Memory B cell (primary cell): ENCODE data around the gene CD163L1.

Source experiments
- ATAC-seq: fragments of 150-1000 bp; cut with Tn5 transposase; 2 replicates; pipeline ENCODE4 v1.10.0; 2021; ENCODE audit warnings: low read depth, mild to moderate bottlenecking, moderate library complexity
- DNase-seq, 2 donors: peaks; one replicate each; pipeline ENCODE4 v3.0.0; 2022; ENCODE audit warnings: low spot score in 2 of 2
- H3K27ac Mint-ChIP-seq: one replicate; pipeline ENCODE4 v1.8.0; 2022; ENCODE audit warnings: mild to moderate bottlenecking, moderate library complexity, mixed read lengths
- H3K27me3 Mint-ChIP-seq: one replicate; pipeline ENCODE4 v1.8.0; 2022; ENCODE audit warnings: mixed read lengths
- H3K36me3 Mint-ChIP-seq: one replicate; pipeline ENCODE4 v1.8.0; 2022; ENCODE audit warnings: mild to moderate bottlenecking, mixed read lengths
- H3K4me1 Mint-ChIP-seq: one replicate; pipeline ENCODE4 v1.8.0; 2022; ENCODE audit warnings: mixed read lengths
- H3K4me3 Mint-ChIP-seq: one replicate; pipeline ENCODE4 v1.8.0; 2022; ENCODE audit warnings: mild to moderate bottlenecking, moderate library complexity, mixed read lengths
- H3K9me3 Mint-ChIP-seq: one replicate; pipeline ENCODE4 v1.8.0; 2022; ENCODE audit warnings: mixed read lengths

CD163L1 gene

DNA sequence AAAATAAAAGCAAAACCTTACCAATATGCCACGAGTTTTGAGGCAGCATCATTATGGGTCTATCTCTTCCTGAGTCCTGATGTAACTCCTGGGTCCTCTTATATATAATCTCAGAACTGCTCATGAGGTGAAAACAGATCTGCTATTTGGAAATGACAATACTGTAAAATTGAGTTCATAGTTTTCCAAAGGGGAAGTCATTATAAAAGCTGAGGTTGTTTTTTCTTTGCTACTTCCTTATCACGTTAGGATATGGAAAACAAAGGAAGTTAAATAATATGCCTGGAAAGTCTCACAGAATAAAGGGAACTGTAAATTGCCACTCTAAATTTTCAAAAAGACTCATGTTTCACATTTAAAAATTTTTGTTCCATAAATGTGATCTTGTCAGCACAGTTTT, at the start of gene CD163L1:
CD163L1 (minus strand) TSS at position 78 of the 400 bp plus-strand sequence; CDS start at position 52, 26 bp downstream.
- no peak within 1 kb of the TSS for H3K27ac Mint-ChIP-seq
- ATAC-seq (no peak), DNase-seq (no peak)
- H3K9me3 Mint-ChIP-seq = no peaks in the 10 kb centered on the region
- no peaks in the 10 kb centered on the region for H3K4me1 Mint-ChIP-seq
- no peak within 1 kb of the TSS for H3K4me3 Mint-ChIP-seq
- H3K36me3 Mint-ChIP-seq = no peaks in the 10 kb centered on the region
- H3K27me3 Mint-ChIP-seq = peaks cover 12% of the 10 kb centered on the region

- ATAC-seq = no peak
- peaks cover 2% of the 10 kb centered on the region for H3K27me3 Mint-ChIP-seq
- H3K4me1 Mint-ChIP-seq = no peaks in the 10 kb centered on the region
- no peaks in the 10 kb centered on the region for H3K9me3 Mint-ChIP-seq
- no peak for DNase-seq
- no peak overlapping the region for H3K4me3 Mint-ChIP-seq
- no peaks in the 10 kb centered on the region for H3K36me3 Mint-ChIP-seq
- no peak overlapping the region for H3K27ac Mint-ChIP-seq
Measured at GRCh38 chr12:7493006-7493405, 49.1 kb upstream of the CD163L1 start.

DNA sequence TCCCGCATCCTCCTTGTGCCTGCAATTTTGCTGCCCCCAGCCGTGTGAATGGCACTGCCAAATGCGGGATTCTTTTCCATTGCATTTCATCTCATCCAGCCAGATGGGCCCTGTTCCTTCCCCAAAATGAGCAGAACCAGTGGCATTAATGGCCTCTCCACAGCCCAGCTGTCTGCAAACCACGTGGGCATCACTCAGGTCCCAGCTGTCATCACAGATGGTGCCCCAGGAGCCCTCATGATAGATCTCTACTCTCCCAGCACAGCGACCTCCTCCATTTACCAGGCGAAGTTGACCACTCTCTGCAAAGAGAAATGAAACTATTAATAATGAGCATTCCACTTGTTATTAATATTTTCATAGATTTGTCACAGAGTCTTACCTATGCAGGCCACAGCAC, 42.6 kb upstream of the CD163L1 start:
- H3K27me3 Mint-ChIP-seq = peaks cover 2% of the 10 kb centered on the region
- no peaks in the 10 kb centered on the region for H3K4me1 Mint-ChIP-seq
- H3K4me3 Mint-ChIP-seq = no peak overlapping the region
- ATAC-seq = no peak
- H3K27ac Mint-ChIP-seq = no peak overlapping the region
- H3K36me3 Mint-ChIP-seq = no peaks in the 10 kb centered on the region
- no peak for DNase-seq
- H3K9me3 Mint-ChIP-seq = no peaks in the 10 kb centered on the region

- H3K9me3 Mint-ChIP-seq = no peaks in the 10 kb centered on the region
- ATAC-seq (no peak), DNase-seq (no peak)
- H3K4me1 Mint-ChIP-seq = no peaks in the 10 kb centered on the region
- H3K36me3 Mint-ChIP-seq = no peaks in the 10 kb centered on the region
- no peak overlapping the region for H3K27ac Mint-ChIP-seq
- H3K27me3 Mint-ChIP-seq = peaks cover 2% of the 10 kb centered on the region
- H3K4me3 Mint-ChIP-seq = no peak overlapping the region
Measured at GRCh38 chr12:7485095-7485494, 41.1 kb upstream of the CD163L1 start.

GRCh38 chr12:7483343-7483742, 39.4 kb upstream of the CD163L1 start:
- Mint-ChIP-seq H3K27ac (no peak overlapping the region), H3K4me3 (no peak overlapping the region), H3K9me3 (no peaks in the 10 kb centered on the region), H3K27me3 (peaks cover 2% of the 10 kb centered on the region), H3K36me3 (no peaks in the 10 kb centered on the region), H3K4me1 (no peaks in the 10 kb centered on the region)
- no peak for DNase-seq
- ATAC-seq = no peak

DNA sequence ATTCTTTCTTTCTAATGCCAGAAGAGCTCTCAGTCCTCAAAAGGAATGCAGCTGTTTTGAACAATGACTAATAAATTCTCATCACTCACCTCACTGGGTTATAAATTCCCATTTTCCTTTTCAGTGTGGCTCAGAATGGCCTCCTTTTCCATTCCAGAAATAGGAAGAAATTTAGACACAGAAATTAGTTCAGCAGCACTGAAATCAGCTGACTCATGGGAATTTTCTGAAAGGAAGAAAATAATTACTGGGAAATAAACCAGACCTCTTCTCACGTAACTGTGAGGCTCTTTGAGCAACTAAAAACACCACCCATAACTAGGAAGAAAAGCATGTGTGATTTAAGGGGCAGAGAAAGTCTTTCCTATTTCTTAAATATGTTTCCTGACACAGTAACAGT, 35.8 kb upstream of the CD163L1 start:
- Mint-ChIP-seq H3K4me1 (no peaks in the 10 kb centered on the region), H3K4me3 (no peak overlapping the region), H3K36me3 (no peaks in the 10 kb centered on the region), H3K27ac (no peak overlapping the region), H3K9me3 (peaks cover 1% of the 10 kb centered on the region), H3K27me3 (no peaks in the 10 kb centered on the region)
- no peak for ATAC-seq
- no peak for DNase-seq

DNA sequence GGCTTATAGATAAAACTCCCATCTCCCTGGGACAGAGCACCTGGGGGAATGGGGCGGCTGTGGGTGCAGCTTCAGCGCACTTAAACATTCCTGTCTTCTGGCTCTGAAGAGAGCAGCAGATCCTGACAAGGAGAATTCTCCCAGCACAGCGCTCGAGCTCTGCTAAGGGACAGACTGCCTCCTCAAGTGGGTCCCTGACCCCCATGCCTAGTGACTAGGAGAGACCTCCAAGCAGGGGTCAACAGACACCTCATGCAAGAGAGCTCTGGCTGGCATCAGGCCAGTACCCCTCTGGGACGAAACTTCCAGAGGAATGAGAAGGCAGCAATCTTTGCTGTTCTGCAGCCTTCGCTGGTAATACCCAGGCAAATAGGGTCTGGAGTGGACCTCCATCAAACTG, 28.1 kb upstream of the CD163L1 start:
- Mint-ChIP-seq H3K27me3 (peaks cover 9% of the 10 kb centered on the region), H3K4me1 (no peaks in the 10 kb centered on the region)

DNA sequence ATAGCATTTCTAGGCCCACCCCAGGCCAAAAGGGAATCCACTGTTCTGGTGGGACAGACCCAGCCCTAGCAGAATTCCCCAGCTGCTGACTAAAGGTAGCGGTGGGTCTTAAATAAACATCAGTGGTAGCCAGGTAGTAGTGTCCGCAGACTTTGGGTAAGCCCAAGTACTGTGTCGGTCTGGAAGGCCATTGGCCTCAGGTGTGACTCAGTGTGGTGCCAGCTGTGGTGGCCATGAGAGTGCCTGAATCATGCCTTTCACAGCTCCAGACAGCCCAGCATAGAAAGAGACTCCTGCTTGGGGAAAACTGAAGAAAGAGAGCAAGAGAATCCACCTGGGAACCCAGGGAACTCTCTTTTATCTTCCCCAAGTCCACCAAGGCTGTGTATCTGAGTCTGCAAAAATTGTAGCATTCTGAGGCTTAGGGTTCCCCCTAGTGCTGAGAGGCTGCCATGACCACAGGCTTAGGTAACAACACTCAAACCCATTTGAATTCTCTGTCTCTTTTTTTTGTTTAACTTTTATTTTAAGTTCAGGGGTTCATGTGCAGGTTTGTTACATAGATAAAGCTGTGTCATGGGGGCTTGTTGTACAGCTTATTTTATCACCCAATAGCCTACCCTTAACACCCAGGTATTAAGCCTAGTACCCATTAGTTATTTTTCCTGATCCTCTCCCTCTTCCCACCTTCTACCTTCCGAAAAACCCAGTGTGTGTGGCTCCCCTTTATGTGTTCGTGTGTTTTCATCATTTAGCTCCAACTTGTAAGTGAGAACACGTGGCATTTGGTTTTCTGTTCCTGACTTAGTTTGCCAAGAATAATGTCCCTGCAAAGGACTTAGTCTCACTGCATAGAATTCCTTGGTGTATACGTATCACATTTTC, 16.7 kb upstream of the CD163L1 start:
- H3K36me3 Mint-ChIP-seq = no peaks in the 10 kb centered on the region
- H3K27me3 Mint-ChIP-seq = peaks cover 7% of the 10 kb centered on the region
- H3K27ac Mint-ChIP-seq = no peak overlapping the region
- H3K9me3 Mint-ChIP-seq = peaks cover under 1% of the 10 kb centered on the region
- DNase-seq (peak; percentile 1 to 33), ATAC-seq (peak; percentile 42)
- H3K4me3 Mint-ChIP-seq = no peak overlapping the region
- H3K4me1 Mint-ChIP-seq = no peaks in the 10 kb centered on the region

More for the DNA sequence above, 28.1 kb upstream of the CD163L1 start:
- DNase-seq (no peak), ATAC-seq (no peak)
- peaks cover 15% of the 10 kb centered on the region for H3K9me3 Mint-ChIP-seq
- peaks cover 2% of the 10 kb centered on the region for H3K36me3 Mint-ChIP-seq
- H3K27ac Mint-ChIP-seq = no peak overlapping the region
- no peak overlapping the region for H3K4me3 Mint-ChIP-seq

GRCh38 chr12:7459973-7460372, 16.0 kb upstream of the CD163L1 start:
- no peak for DNase-seq
- H3K27ac Mint-ChIP-seq = no peak overlapping the region
- no peaks in the 10 kb centered on the region for H3K9me3 Mint-ChIP-seq
- no peaks in the 10 kb centered on the region for H3K4me1 Mint-ChIP-seq
- H3K27me3 Mint-ChIP-seq = peaks cover 5% of the 10 kb centered on the region
- no peak overlapping the region for H3K4me3 Mint-ChIP-seq
- H3K36me3 Mint-ChIP-seq = no peaks in the 10 kb centered on the region
- ATAC-seq = no peak

DNA sequence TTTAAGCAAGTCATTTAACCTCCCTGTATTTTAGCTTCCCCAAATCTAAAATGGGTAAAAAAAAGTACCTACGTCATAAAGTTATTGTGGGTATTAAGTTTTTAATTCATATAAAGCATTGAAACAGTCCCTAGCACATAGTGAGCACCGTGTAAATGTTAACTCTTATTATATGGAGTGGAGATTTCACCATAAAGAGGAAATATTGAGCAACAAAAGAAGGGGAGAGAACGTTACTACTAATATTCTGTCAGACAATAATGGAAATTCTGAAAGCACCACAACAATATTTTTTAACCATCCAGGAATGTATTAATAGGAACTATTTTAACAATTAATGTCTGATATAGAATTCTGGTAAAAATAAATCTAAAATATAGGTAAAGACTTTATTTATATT, 7.8 kb upstream of the CD163L1 start:
- no peak overlapping the region for H3K4me3 Mint-ChIP-seq
- peaks cover 6% of the 10 kb centered on the region for H3K27me3 Mint-ChIP-seq
- peaks cover 7% of the 10 kb centered on the region for H3K9me3 Mint-ChIP-seq
- DNase-seq (no peak), ATAC-seq (no peak)
- no peaks in the 10 kb centered on the region for H3K4me1 Mint-ChIP-seq
- H3K27ac Mint-ChIP-seq = no peak overlapping the region
- no peaks in the 10 kb centered on the region for H3K36me3 Mint-ChIP-seq

DNA sequence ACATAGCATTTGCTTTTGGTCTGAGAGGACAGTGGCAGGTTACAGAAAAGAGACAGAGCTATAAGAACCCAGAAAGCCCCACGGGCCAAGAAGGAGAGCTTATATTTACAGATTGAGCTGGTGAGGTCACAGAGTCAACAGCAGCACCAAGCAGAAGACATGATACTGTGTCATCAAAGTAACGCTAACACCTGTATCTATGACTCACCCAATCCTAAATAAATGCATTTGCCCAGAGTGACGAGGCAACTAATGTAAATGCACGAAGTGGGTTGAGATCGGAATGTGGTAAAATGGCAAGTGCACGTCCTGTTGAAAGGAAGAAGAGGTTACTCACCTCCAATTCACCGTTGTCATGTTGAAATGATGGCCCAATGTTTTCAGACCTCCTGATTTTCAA, 6.7 kb upstream of the CD163L1 start:
- Mint-ChIP-seq H3K9me3 (peaks cover 7% of the 10 kb centered on the region), H3K36me3 (no peaks in the 10 kb centered on the region), H3K4me1 (no peaks in the 10 kb centered on the region), H3K27me3 (peaks cover 6% of the 10 kb centered on the region), H3K4me3 (no peak overlapping the region), H3K27ac (no peak overlapping the region)
- DNase-seq (no peak), ATAC-seq (no peak)

DNA sequence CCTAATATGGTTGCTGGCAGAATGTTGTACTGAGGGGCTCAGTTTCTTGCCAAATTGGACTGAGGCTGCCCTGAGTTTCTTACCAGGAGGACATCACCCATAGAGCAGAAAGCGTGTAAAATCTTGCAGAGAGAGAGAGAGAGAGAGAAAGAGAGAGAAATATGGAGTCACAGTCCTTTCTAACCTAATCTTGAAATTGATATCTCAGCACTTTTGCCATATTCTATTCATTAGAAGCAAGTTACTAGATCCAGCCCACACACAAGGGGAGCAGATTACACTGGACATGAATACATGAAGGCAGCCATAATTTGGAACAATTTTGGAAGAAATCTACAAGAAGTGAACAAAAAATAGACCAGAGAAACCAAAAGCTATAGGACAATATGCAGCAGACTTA, 4.1 kb upstream of the CD163L1 start:
- Mint-ChIP-seq H3K4me1 (no peaks in the 10 kb centered on the region), H3K27me3 (peaks cover 6% of the 10 kb centered on the region), H3K9me3 (peaks cover 1% of the 10 kb centered on the region), H3K27ac (no peak overlapping the region), H3K4me3 (no peak overlapping the region), H3K36me3 (no peaks in the 10 kb centered on the region)
- DNase-seq = no peak
- no peak for ATAC-seq

DNA sequence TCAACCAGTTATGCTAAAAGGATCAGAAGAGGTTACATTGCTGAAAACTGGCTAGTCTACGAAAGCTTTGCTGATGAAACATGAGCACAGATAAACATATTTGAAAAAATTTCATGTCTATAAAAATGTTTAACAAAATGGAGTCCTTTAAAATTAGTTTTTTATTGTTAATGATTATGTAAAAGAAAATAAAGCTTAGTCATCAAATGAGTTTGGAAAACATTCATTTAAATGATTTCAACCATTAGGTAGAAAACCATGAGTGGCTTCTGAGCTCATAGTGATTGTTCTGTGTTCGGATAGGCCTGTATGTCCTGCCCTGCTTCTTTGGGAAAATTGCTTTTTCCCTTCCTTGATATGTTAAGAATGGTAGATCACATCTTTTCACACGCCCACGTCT, 584 bp upstream of the CD163L1 start:
- Mint-ChIP-seq H3K27ac (no peak overlapping the region), H3K27me3 (peaks cover 10% of the 10 kb centered on the region), H3K36me3 (no peaks in the 10 kb centered on the region), H3K4me1 (no peaks in the 10 kb centered on the region), H3K9me3 (no peaks in the 10 kb centered on the region), H3K4me3 (no peak overlapping the region)
- no peak for DNase-seq
- no peak for ATAC-seq

GRCh38 chr12:7441216-7441615, 2.7 kb downstream of the CD163L1 start:
- H3K9me3 Mint-ChIP-seq = no peaks in the 10 kb centered on the region
- ATAC-seq (no peak), DNase-seq (no peak)
- no peak overlapping the region for H3K4me3 Mint-ChIP-seq
- no peaks in the 10 kb centered on the region for H3K4me1 Mint-ChIP-seq
- H3K27ac Mint-ChIP-seq = no peak overlapping the region
- H3K27me3 Mint-ChIP-seq = peaks cover 10% of the 10 kb centered on the region
- no peaks in the 10 kb centered on the region for H3K36me3 Mint-ChIP-seq
